Cerebellar nuclear complex (tissue), 1 donor: ENCODE measurements around the gene RAP1GAP2.
"Not testable (repeated sequence)": the region's sequence is repeated elsewhere in the genome, so short reads cannot be mapped to it uniquely, and the experiment has no call there.

Experiments used
- DNase-seq, 2 experiments: peaks; one replicate each; lab custom pipeline; 2025; lab: John Stamatoyannopoulos, UW

Gene RAP1GAP2

GRCh38 chr17:2814481-2815341 is 18.5 kb downstream of the RAP1GAP2 start:
- no peak for DNase-seq

DNA sequence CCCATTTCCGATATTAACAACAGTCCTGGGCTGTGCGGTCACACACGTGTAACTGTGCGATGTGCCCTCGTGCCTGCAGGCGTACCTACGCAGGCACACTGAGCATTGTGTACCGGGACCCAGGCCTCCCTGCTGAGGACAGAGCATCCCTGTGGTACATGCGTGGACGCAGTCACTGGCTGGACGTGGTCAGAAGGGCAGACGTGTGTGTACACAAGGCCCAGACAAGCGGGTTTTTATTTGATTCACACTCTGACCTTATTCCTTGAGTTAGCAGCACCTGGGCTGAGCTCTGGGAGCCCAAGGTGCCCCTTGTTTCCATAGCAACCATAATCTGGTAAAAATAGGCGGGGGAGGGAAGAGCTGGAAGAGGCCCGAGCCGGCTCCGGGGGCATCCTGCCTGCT is 19.5 kb downstream of the RAP1GAP2 start:
- no peak for DNase-seq

DNA sequence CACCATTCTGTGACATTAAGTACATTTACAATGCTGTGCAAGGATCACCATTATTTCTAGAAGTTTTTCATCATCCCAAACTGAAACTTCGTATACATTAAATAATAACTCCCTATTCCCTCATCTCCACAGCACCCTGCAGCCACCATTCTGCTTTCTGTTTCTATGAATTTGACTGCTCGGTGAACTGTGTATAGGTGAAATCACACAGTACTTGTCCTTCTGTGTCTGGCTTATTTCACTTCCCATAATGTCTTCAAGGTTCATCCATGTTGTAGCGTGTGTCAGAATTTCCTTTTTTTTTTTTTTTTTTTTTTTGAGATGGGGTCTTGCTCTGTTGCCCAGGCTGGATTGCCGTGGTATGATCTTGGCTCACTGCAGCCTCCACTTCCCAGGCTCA is 20.4 kb downstream of the RAP1GAP2 start:
- DNase-seq = no peak

DNA sequence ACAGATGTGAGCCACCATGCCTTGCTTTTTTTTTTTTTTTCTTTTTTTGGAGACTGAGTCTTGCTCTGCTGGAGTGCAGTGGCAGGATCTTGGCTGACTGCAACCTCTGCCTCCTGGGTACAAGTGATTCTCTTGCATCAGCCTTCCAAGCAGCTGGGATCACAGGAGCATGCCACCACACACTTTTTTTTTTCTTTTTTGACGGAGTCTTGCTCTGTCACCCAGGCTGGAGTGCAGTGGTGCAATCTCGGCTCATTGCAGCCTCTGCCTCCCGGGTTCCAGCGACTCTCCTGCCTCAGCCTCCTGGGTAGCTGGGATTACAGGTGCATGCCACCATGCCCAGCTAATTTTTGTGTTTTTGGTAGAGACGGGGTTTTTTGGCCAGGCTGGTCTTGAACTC is 23.1 kb downstream of the RAP1GAP2 start:
- DNase-seq = not testable (repeated sequence)

GRCh38 chr17:2819921-2820501 is 23.8 kb downstream of the RAP1GAP2 start:
- DNase-seq = no peak

GRCh38 chr17:2821868-2822267 is 25.6 kb downstream of the RAP1GAP2 start:
- no peak for DNase-seq

- no peak for DNase-seq
Measured at GRCh38 chr17:2822358-2822757, 26.1 kb downstream of the RAP1GAP2 start.

GRCh38 chr17:2825253-2825970 is 29.2 kb downstream of the RAP1GAP2 start:
- DNase-seq = no peak

DNA sequence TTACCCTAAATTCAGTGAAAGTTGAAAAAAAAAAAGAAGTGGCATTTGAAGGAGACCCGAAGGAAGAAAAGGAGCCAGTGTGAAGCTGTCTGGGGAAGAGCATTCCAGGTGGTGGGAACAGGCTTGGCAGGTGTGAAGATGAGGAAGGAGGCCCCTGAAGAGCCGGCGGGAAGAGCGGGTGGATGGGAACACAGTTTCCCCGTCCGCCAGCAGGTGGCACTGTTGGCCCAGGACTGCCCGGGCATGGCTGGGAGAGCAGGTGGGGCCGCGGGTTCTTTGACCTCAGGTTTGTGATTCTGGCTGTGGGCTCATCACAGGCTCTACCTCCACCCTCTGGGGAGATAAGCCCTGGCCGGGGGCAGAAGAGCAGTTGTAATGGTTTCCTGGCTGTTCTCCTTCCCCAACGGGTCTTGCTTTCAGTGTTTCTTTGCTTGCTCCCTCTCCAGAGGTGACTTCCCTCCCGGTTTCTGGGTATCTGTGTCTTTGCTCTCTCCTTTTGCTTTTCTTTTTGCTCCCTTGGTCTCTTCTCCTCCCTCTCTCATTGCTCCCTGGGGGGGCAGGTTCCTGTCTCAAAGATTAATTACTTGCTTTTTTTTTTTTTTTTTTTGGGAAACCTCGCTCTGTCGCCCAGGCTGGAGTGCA is 32.3 kb downstream of the RAP1GAP2 start:
- peak in 1 of 2 experiments; percentile 55 for DNase-seq

GRCh38 chr17:2830678-2831077 is 34.4 kb downstream of the RAP1GAP2 start:
- no peak for DNase-seq

DNA sequence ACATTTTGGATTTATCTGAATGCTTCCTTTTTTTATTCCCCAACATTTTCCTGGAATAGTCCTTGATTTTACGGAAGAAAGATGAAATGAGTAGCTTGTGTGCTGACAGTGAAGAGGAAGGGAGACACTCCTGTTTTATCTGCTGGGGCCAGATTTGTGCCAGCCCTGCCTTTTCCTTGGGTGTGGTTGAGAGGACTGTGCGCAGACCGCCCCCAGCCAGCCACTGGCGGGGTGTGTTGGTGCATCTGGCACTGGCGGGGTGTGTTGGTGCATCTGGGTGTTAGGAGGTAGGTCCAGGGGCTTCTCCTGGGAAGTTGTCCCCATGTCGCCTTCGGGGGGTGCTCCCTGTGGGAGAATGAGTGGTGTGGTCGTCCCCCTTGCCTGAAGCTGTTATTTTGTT is 39.5 kb downstream of the RAP1GAP2 start:
- DNase-seq = no peak

- no peak for DNase-seq
Measured at GRCh38 chr17:2837147-2837561, 40.9 kb downstream of the RAP1GAP2 start.

GRCh38 chr17:2841606-2842005 is 45.4 kb downstream of the RAP1GAP2 start:
- DNase-seq = no peak

DNA sequence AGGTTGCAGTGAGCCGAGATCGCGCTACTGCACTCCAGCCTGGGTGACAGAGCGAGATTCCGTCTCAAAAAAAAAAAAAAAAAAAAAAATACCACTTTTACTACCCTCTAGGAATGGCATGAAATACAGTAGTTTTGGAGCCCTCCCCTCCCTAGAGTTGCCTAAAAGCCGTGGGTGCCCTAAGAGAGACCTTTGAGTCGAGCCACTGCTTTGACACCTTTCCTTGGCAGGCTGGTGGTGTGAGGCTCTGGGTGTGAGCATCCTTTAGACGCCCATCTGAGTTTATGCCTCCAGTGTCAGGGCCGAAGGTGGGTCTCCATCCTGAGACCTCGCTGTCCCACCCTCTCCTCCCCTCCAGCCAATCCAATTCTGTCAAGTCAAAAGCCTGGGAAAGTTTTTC is 46.2 kb downstream of the RAP1GAP2 start:
- DNase-seq = no peak

DNA sequence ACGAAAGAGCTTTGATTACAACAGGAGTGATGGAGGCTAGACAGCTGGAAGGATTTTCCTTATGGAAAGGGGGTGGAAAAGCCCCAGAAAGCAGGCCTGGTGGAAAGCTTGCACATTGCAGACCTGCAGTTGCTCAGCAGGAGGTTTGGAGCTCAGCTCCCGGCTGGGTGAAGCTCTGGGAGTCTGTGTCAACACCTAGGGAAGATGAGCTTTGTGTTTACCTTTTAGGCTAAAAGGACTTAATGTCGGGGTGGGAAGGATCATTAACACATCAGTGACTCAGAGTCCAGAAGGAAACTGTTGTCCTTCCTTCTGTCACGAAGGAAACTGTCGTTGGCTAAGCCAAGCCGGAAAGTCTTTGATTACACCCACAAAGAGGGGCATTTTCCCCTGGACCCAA is 48.2 kb downstream of the RAP1GAP2 start:
- DNase-seq = no peak

- DNase-seq = no peak
Measured at GRCh38 chr17:2847381-2848333, 51.4 kb downstream of the RAP1GAP2 start.

DNA sequence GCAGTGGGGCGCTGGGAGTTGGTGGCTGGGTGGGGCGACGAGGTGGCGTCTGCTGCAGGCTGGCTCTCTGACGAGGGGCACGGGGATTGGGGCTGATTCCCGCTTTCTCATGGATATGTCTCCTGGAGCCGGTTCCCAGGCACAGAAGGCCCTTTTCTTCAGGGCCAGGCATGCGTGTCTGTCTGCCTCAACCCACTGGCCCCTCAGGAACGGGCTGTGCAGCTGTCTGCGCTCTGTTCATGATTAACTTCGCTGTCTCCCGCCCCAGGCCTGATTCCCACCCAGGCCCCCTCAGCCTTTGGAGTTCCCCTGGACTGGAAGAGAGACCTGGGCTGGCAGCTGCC is 53.1 kb downstream of the RAP1GAP2 start:
- DNase-seq = no peak

DNA sequence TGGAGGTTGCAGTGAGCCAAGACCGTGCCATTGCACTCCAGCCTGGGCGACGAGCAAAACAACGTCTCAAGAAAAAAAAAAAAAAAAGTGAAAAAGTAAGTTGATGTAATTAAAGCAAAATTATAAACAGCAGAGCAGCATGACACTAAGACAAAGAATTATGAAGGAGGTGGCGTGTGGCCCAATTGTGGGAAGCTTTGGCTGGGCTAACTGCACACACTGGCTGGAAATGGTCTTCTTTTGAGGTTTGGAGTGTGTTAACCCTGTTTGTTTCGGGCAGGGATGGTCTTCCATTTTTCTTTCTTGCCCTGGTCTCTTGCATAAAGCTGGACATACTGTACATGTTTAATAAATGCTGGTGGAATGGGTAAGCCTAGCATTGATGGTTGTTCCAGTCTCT is 54.8 kb downstream of the RAP1GAP2 start:
- DNase-seq = no peak

- no peak for DNase-seq
Measured at GRCh38 chr17:2851615-2852014, 55.4 kb downstream of the RAP1GAP2 start.

- no peak for DNase-seq
Measured at GRCh38 chr17:2852221-2852620, 56.0 kb downstream of the RAP1GAP2 start.

GRCh38 chr17:2852729-2853282 is 56.6 kb downstream of the RAP1GAP2 start:
- no peak for DNase-seq
